Measurements from ENCODE around the gene C6orf89.

- TF ChIP-seq CTCF (IDR thresholded peaks at IDR 0.05; ENCODE audit: insufficient read depth, low read length) (no peak), POLR2AphosphoS5 (IDR thresholded peaks at IDR 0.05; ENCODE audit: low read depth) (no peak), REST (IDR thresholded peaks at IDR 0.05; ENCODE audit: insufficient replicate concordance, low read depth) (no peak), SPI1 (IDR thresholded peaks at IDR 0.05; ENCODE audit: borderline replicate concordance, low read depth) (no peak), GABPA (IDR thresholded peaks at IDR 0.05; ENCODE audit: low read depth) (no peak)
These were observed 60.8 kb downstream of the C6orf89 start for GRCh38 chr6:36946526-36946925.

Measured in HL-60 (cell line).